ENCODE measurements around the gene TCAIM.

Gene TCAIM

DNA sequence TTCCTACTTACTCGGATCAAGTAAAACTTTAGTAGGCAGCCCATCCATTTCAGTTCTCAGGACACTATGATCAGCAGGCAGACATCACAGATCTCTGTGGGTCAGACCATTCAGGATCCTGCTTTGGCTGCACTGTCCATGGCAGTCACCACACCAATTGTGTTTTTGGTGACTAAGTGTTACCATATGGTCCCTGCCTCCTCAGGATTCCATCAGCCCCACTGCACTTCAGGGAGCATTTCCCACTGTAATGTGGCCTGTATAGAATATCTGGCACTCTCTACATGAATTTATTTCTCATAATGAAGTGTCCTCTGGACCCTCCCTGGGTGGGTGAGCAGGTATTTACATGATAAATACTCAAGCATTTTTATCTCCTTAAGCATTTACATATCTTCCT, 97.6 kb downstream of the TCAIM start:
- TF ChIP-seq SUZ12 (IDR thresholded peaks at IDR 0.05; ENCODE audit: extremely low read depth, insufficient read depth, insufficient read length), result no peak
- TF ChIP-seq YY1 (IDR thresholded peaks at IDR 0.05; ENCODE audit: insufficient read depth, insufficient read length), result no peak
- TF ChIP-seq ZNF274 (IDR thresholded peaks at IDR 0.05; ENCODE audit: low read depth, low read length), result no peak
- Histone ChIP-seq H3K4me3 (ENCODE audit: insufficient read length, low read depth) (no peak overlapping the region), H3K9ac (ENCODE audit: insufficient read length, low read depth) (no peak overlapping the region), H3K36me3 (ENCODE audit: insufficient read depth, insufficient read length, low read length) (peaks cover 1% of the 10 kb centered on the region), H3K9me3 (ENCODE audit: insufficient read depth, low read length) (no peaks in the 10 kb centered on the region), H3K4me1 (ENCODE audit: insufficient read depth, insufficient read length) (no peaks in the 10 kb centered on the region), H3K27me3 (ENCODE audit: insufficient read depth, insufficient read length) (no peaks in the 10 kb centered on the region)
- DNase-seq (ENCODE audit: low read depth, low spot score), result no peak

GRCh38 chr3:44437800-44438199, 99.2 kb downstream of the TCAIM start:
- Histone ChIP-seq H3K9me3 (ENCODE audit: insufficient read depth, low read length) (no peaks in the 10 kb centered on the region), H3K9ac (ENCODE audit: insufficient read length, low read depth) (no peak overlapping the region), H3K4me3 (ENCODE audit: insufficient read length, low read depth) (no peak overlapping the region), H3K4me1 (ENCODE audit: insufficient read depth, insufficient read length) (no peaks in the 10 kb centered on the region), H3K27me3 (ENCODE audit: insufficient read depth, insufficient read length) (no peaks in the 10 kb centered on the region), H3K36me3 (ENCODE audit: insufficient read depth, insufficient read length, low read length) (peaks cover 16% of the 10 kb centered on the region)
- DNase-seq (ENCODE audit: low read depth, low spot score), result no peak
- no peak for TF ChIP-seq ZNF274 (IDR thresholded peaks at IDR 0.05; ENCODE audit: low read depth, low read length)
- no peak for TF ChIP-seq YY1 (IDR thresholded peaks at IDR 0.05; ENCODE audit: insufficient read depth, insufficient read length)
- no peak for TF ChIP-seq SUZ12 (IDR thresholded peaks at IDR 0.05; ENCODE audit: extremely low read depth, insufficient read depth, insufficient read length)

DNA sequence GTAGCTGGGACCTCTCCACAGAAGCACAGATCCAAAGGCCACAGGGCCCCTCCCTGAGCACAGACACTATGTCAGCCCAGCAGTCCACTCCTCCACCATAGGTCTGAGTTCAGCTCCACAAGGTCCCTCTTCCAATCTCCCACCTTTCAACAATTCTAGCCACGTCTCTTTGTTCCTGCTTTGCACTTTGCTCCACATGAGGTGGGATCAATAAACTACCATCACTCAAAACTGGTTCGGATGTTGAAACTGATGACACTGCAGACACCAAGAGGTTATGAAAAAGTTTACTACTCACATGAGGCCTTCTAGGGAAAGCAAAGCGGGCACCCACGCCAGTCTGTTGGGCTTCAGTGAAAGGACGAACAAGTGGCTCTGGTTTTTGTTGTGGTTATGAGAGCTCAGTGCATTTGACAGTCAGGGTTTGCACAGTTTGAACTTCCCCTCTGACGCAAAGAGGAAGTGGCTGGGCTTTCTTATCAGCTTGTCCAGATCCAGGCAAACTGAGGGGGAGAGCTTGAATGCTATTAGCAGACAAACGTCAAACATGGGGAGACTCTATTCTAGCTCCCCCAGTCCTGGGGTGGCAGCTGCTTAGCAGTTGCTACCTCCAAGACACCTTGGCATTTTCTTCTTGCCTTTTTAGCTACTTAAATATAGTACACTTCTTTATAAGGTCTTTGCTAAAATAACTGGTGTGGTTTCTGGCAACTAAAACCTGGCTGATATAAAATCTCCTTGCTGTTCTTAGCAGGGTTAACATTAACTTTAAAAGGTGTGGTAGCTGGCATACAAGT, 101.1 kb downstream of the TCAIM start:
- TF ChIP-seq YY1 (IDR thresholded peaks at IDR 0.05; ENCODE audit: insufficient read depth, insufficient read length) (no peak), ZNF274 (IDR thresholded peaks at IDR 0.05; ENCODE audit: low read depth, low read length) (no peak), SUZ12 (IDR thresholded peaks at IDR 0.05; ENCODE audit: extremely low read depth, insufficient read depth, insufficient read length) (no peak)
- H3K9ac ChIP-seq (ENCODE audit: insufficient read length, low read depth), result no peak overlapping the region

DNA sequence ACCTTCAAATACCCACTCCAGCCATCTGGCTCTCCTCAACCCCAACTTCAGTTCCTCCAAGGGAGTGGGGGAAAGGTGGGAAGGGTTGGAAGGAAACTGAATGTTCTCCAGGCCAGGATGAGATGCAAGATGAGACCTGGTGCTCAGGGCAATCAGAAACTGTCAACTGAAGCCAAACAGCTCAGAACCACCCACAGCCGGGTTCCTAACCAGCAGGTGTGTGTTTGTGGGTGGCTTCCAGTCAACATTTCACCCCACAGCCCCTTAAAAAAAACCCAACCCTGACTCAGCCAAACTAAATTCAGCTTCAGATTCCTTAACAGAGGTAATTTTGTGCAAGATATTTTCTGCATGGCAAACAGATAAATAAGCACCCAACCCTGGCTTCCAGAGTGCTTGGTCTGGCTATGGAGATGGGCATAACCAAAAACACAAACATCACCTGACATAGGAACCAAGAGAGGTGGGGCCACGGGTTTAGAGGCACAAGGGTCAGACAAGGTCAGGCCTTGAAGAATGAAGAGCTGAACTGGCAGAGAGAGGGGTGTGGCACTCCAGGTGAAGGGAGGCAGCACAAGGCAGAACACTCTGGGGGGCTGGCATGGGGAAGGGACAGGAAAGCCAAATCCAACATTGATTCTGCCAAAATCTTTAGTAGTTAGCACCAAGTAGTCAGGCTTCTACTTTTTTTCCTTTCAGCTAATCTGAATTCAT, 104.2 kb downstream of the TCAIM start:
- H3K4me3 ChIP-seq (ENCODE audit: insufficient read length, low read depth), result no peak overlapping the region
- H3K36me3 ChIP-seq (ENCODE audit: insufficient read depth, insufficient read length, low read length), result peaks cover 58% of the 10 kb centered on the region
- H3K9ac ChIP-seq (ENCODE audit: insufficient read length, low read depth), result no peak overlapping the region
- no peaks in the 10 kb centered on the region for H3K9me3 ChIP-seq (ENCODE audit: insufficient read depth, low read length)
- TF ChIP-seq SUZ12 (IDR thresholded peaks at IDR 0.05; ENCODE audit: extremely low read depth, insufficient read depth, insufficient read length), result no peak
- no peak for TF ChIP-seq YY1 (IDR thresholded peaks at IDR 0.05; ENCODE audit: insufficient read depth, insufficient read length)
- TF ChIP-seq ZNF274 (IDR thresholded peaks at IDR 0.05; ENCODE audit: low read depth, low read length), result no peak
- H3K27me3 ChIP-seq (ENCODE audit: insufficient read depth, insufficient read length), result no peaks in the 10 kb centered on the region
- no peak for DNase-seq (ENCODE audit: low read depth, low spot score)
- H3K4me1 ChIP-seq (ENCODE audit: insufficient read depth, insufficient read length), result no peaks in the 10 kb centered on the region

More for the DNA sequence above, 101.1 kb downstream of the TCAIM start:
- H3K4me1 ChIP-seq (ENCODE audit: insufficient read depth, insufficient read length), result no peaks in the 10 kb centered on the region
- H3K27me3 ChIP-seq (ENCODE audit: insufficient read depth, insufficient read length), result no peaks in the 10 kb centered on the region
- DNase-seq (ENCODE audit: low read depth, low spot score), result no peak
- H3K36me3 ChIP-seq (ENCODE audit: insufficient read depth, insufficient read length, low read length), result peaks cover 28% of the 10 kb centered on the region
- no peak overlapping the region for H3K4me3 ChIP-seq (ENCODE audit: insufficient read length, low read depth)
- no peaks in the 10 kb centered on the region for H3K9me3 ChIP-seq (ENCODE audit: insufficient read depth, low read length)

DNA sequence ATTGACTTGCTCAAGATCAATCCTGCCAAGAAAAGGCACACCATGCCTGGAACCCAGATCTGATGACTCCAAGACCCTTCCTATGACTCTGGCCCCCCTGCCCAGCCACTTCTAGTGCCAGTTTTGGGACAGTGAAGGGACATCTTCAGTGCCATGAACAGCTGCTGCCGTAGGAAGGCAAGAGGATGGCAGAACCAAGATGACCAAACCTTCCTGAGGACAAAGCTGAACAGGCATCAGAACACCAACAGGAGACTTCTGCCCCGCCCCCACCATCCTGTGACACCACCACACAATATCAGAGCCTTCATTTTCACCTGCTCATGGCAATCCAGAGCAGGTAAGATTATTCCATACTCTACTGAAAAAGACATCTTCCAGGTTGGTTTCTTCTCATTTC, 105.9 kb downstream of the TCAIM start:
- H3K9ac ChIP-seq (ENCODE audit: insufficient read length, low read depth), result no peak overlapping the region
- H3K9me3 ChIP-seq (ENCODE audit: insufficient read depth, low read length), result no peaks in the 10 kb centered on the region
- DNase-seq (ENCODE audit: low read depth, low spot score), result no peak
- H3K4me1 ChIP-seq (ENCODE audit: insufficient read depth, insufficient read length), result no peaks in the 10 kb centered on the region
- H3K4me3 ChIP-seq (ENCODE audit: insufficient read length, low read depth), result no peak overlapping the region
- H3K36me3 ChIP-seq (ENCODE audit: insufficient read depth, insufficient read length, low read length), result peaks cover 74% of the 10 kb centered on the region
- no peaks in the 10 kb centered on the region for H3K27me3 ChIP-seq (ENCODE audit: insufficient read depth, insufficient read length)
- TF ChIP-seq ZNF274 (IDR thresholded peaks at IDR 0.05; ENCODE audit: low read depth, low read length) (no peak), SUZ12 (IDR thresholded peaks at IDR 0.05; ENCODE audit: extremely low read depth, insufficient read depth, insufficient read length) (no peak), YY1 (IDR thresholded peaks at IDR 0.05; ENCODE audit: insufficient read depth, insufficient read length) (no peak)

DNA sequence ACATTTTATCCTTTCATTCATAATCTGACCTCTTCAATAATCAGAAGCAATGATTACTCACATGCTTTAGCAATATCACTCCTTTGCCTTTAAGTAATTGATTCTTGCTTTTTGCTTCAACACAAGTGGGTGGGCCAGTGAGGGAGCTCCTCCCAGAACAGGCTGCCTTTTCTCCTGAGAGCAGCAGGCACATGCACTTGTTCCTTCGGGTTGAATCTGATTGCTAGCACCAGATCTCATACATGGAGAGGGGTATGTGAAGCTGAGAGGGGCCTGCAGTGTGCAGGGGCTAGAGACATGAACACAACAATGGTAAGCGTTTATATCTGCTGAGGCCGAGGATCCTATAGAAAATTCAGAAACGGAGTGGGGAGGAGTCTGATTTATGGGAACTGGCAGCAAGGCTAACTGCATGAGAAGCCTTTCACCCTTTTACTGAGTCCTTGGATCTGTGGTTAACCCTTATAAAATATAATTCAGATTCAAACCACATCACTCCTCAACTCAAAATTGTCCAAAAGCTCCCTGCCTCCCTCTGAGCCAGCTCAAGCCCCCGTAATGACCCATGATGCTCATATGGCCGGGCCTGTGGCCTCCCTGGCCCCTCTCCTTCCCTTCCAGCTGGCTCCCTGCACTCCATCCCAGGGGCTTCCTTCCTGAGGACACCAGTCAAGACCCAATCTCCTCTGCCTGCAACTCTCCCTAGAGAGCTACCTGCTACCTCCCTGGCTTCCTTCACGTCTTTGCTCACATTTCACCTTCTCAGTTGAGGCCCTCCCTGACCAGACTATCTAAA, 106.5 kb downstream of the TCAIM start:
- H3K9ac ChIP-seq (ENCODE audit: insufficient read length, low read depth), result no peak overlapping the region
- H3K36me3 ChIP-seq (ENCODE audit: insufficient read depth, insufficient read length, low read length), result peaks cover 81% of the 10 kb centered on the region
- no peaks in the 10 kb centered on the region for H3K27me3 ChIP-seq (ENCODE audit: insufficient read depth, insufficient read length)
- no peaks in the 10 kb centered on the region for H3K9me3 ChIP-seq (ENCODE audit: insufficient read depth, low read length)
- DNase-seq (ENCODE audit: low read depth, low spot score), result no peak
- H3K4me3 ChIP-seq (ENCODE audit: insufficient read length, low read depth), result no peak overlapping the region
- no peaks in the 10 kb centered on the region for H3K4me1 ChIP-seq (ENCODE audit: insufficient read depth, insufficient read length)
- TF ChIP-seq YY1 (IDR thresholded peaks at IDR 0.05; ENCODE audit: insufficient read depth, insufficient read length), result no peak
- TF ChIP-seq ZNF274 (IDR thresholded peaks at IDR 0.05; ENCODE audit: low read depth, low read length), result no peak
- TF ChIP-seq SUZ12 (IDR thresholded peaks at IDR 0.05; ENCODE audit: extremely low read depth, insufficient read depth, insufficient read length), result no peak

Data from NT2/D1 (cell line).